PC-3 (cell line): Measurements from ENCODE around the gene LRRC63.

Experiments used
- EZH2 ChIP-seq: fragments of 300-600 bp; sonication (generic); IDR thresholded peaks from one replicate; pipeline ENCODE4 v1.6.1; 2017; ENCODE audit warnings: antibody characterized with exemption, mild to moderate bottlenecking, low read length; ENCODE audit not compliant: unreplicated experiment
- TF ChIP-seq, protein P1 (sequence below): fragments of 300-600 bp; sonication (generic); conservative IDR thresholded peaks from 2 replicates; pipeline ENCODE4 v1.5.1; 2017; ENCODE audit warnings: antibody characterized with exemption, low read depth, mild to moderate bottlenecking, low read length

DNA sequence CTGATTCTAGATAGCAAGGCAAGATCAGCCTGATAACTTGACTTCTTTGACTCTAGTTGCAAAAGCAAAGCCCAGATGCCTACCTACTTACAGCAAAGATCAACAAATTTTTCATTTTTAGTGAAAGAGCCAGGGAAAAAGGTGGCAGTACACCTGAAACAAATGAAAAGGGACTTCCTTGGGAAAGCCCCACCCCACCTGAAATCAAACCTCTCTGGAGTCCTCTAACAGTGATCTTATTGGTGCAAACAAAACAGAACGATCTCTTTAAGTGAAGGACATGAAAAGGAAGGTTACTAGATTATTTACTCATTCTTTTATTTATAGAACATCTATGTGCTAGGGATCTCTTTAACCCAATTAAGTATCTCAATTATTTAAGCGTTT is 29.2 kb upstream of the LRRC63 start:
- TF ChIP-seq, protein P1, sequence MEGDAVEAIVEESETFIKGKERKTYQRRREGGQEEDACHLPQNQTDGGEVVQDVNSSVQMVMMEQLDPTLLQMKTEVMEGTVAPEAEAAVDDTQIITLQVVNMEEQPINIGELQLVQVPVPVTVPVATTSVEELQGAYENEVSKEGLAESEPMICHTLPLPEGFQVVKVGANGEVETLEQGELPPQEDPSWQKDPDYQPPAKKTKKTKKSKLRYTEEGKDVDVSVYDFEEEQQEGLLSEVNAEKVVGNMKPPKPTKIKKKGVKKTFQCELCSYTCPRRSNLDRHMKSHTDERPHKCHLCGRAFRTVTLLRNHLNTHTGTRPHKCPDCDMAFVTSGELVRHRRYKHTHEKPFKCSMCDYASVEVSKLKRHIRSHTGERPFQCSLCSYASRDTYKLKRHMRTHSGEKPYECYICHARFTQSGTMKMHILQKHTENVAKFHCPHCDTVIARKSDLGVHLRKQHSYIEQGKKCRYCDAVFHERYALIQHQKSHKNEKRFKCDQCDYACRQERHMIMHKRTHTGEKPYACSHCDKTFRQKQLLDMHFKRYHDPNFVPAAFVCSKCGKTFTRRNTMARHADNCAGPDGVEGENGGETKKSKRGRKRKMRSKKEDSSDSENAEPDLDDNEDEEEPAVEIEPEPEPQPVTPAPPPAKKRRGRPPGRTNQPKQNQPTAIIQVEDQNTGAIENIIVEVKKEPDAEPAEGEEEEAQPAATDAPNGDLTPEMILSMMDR: no peak
- TF ChIP-seq EZH2: no peak
